Heart left ventricle (tissue), 13 donors: Measurements from ENCODE around the gene ZNF197.
"Not testable (repeated sequence)": the region's sequence is repeated elsewhere in the genome, so short reads cannot be mapped to it uniquely, and the experiment has no call there.

Experiments used
- POLR2A ChIP-seq, 2 donors: fragments of 450-650 bp; IDR thresholded peaks; one replicate each; pipeline ENCODE4 v1.6.1; 2017; ENCODE audit warnings: antibody characterized with exemption in 2 of 2, mild to moderate bottlenecking in 2 of 2, moderate library complexity in 2 of 2
- TF ChIP-seq, protein P1 (sequence below), 12 donors: fragments of 200-600 bp; sonication (generic) in 4 of 12; IDR thresholded peaks; one replicate each; pipeline versions ENCODE4 v1.5.0 to v1.8.0; 2018 to 2022; ENCODE audit warnings: antibody characterized with exemption in 12 of 12, mild to moderate bottlenecking in 5 of 12
- donor health status: ischemic (EF 13 %, LVEDD 7.1; RV severe dilation, severe dysfunction).
- donor health status: DM: no; HTN: yes; CAD: no.
- donor health status: DM: no; HTN: no; CAD: no.
- donor health status: ischemic (EF 25% LVEDD 6.9; RV normal size, moderate dysfunction).
- donor health status: ischemic (EF 25% LVEDD 5.7; RV mildly dilated, moderate dysfunction).
- donor health status: ischemic (EF 35%, LVEDD 5.7; RV mildly dilated, moderate dysfunction).
- donor health status: nonischemic (EF 11% LVEDD 7.7; RV severe dilation, severe dysfunction).
- donor health status: DM: yes; HTN: yes; CAD: no.
- donor health status: PGD.
- donor health status: ischemic (EF 29% LVEDD 5.4; RV normal size, mild dysfunction).
- donor health status: nonischemic (EF 23%, LVEDD 6.1; RV moderate dilation, normal function).

DNA sequence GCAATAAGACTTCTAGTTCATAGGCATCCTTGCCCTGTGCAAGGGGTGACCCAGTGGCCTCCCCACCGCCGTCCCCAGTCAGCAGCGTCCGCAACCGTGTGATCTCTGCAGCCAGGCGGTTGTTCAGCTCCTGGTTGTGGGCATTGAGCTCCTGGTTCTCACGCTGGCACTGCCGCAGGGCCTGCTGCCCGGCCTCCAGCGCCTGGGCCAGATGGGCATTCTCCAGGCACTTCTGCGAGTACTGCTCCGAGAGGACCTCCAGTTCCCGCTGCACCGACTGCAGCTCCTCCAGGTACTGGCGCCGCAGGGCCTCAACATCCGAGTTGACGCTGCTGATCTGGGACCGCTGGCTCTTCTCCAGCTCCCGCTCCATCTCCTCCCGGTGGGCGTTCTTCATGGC is 46.5 kb upstream of the ZNF197 start:
- TF ChIP-seq, protein P1, sequence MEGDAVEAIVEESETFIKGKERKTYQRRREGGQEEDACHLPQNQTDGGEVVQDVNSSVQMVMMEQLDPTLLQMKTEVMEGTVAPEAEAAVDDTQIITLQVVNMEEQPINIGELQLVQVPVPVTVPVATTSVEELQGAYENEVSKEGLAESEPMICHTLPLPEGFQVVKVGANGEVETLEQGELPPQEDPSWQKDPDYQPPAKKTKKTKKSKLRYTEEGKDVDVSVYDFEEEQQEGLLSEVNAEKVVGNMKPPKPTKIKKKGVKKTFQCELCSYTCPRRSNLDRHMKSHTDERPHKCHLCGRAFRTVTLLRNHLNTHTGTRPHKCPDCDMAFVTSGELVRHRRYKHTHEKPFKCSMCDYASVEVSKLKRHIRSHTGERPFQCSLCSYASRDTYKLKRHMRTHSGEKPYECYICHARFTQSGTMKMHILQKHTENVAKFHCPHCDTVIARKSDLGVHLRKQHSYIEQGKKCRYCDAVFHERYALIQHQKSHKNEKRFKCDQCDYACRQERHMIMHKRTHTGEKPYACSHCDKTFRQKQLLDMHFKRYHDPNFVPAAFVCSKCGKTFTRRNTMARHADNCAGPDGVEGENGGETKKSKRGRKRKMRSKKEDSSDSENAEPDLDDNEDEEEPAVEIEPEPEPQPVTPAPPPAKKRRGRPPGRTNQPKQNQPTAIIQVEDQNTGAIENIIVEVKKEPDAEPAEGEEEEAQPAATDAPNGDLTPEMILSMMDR (IDR thresholded peaks at IDR 0.05): not testable (repeated sequence)
- not testable (repeated sequence) for TF ChIP-seq POLR2A (IDR thresholded peaks at IDR 0.05)
